NCI-H146 (cell line): ENCODE results near the gene USF2.

Experiments
- DNase-seq: peaks from one replicate; lab custom pipeline; 2025; lab: John Stamatoyannopoulos, UW

The USF2 gene

DNA sequence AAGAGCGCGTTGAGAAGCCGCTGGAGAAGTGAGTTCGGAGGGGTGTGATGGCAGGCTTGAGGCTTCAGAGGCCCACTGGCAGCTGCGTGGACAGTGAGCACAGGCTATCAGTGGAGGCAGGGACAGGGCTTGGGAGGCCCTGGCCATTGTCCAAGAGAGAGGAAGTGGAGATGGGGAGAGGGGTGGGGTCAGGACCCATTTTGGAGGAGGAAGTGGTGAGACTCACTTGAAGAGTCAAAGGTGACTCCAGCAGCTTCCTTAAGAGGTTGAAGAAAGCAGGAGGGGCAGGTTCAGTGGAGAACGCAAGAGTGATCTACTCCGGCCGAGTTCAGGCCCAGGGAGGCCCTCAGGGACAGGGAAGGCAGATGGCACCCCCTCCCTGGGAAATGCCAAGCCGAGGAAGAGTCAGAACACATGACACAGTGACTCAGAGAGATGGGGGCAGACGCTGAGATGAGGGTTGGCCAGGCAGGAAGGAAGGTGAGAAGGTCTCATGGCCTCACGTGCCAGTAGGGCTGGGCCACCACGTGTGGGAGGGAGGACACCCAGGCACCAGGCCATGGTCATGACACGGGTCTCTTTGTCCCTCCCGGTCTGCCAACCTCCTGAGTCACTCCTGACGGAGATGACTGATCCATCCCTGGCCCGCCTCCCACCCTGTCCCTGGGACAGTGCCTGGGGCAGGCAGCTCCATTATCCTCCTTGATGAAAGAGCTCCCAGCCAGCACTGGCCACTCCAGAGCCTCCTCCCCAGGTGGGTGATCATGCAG, 50.1 kb downstream of the USF2 start:
- DNase-seq: no peak

- no peak for DNase-seq
Measured at GRCh38 chr19:35320065-35320713, 51.4 kb downstream of the USF2 start.

GRCh38 chr19:35321291-35321690, 52.5 kb downstream of the USF2 start:
- no peak for DNase-seq

GRCh38 chr19:35322014-35322413, 53.3 kb downstream of the USF2 start:
- DNase-seq: no peak

DNA sequence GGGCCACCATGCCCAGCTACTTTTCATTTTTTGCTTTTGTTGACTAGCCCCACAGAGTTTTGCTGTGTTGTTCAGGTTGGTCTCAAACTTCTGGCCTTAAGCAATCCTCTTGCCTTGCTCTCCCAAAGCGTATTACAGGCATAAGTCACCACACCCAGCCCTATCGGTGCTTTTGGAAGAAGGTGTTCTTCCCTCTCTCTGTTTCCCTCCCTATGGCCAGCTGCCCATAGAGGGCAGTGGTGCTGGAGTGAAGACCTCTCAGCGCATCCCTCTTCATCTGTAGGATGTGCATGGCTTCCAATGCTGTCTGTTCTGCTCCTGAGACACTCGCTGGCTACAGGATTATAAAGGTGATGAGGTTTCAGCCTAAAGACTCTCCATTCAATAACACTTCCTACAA, 58.9 kb downstream of the USF2 start:
- no peak for DNase-seq

DNA sequence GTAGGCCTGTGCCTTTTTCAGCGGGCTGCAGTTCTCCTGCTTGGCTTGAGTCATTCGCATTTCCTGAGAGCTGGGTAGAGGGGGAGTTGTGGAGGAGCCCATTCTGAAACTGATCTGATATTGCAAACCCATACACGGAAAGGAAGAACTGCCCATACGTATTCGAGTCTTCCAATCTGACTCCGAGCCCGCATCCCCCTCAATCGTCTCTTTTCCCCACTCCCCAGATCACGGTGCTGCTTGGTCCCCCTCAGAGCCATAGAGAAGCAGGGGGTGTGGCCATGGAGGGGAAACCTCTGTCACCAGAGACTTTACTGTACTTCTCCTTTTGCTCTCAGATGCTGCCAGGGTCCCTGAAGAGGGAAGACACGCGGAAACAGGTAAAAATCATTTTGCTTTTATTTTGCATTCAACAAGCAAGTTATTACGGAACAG, 60.1 kb downstream of the USF2 start, which contains the start of gene CD22:
TSS of gene CD22 (plus strand) at position 337 of the 435 bp plus-strand sequence. CDS start 2,854 bp downstream, outside the sequence.
- no peak for DNase-seq

GRCh38 chr19:35329323-35329722, 60.6 kb downstream of the USF2 start:
- no peak for DNase-seq
